Esophagus squamous epithelium (tissue), 4 donors: ENCODE measurements around the gene BEND6.

Experiments used
- POLR2A ChIP-seq, 4 donors: fragments of 450-650 bp; IDR thresholded peaks; one replicate each; pipeline ENCODE4 v1.6.1; 2017; ENCODE audit warnings: antibody characterized with exemption in 4 of 4, mild to moderate bottlenecking in 4 of 4, moderate library complexity in 3 of 4
- TF ChIP-seq, protein P1 (sequence below), 6 experiments: fragments of 450-650 bp in 4 of 6; fragments of 200-600 bp in 2 of 6; sonication (generic) in 2 of 6; IDR thresholded peaks; one replicate each; pipeline ENCODE4 v1.5.1; 2016 to 2019; ENCODE audit warnings: antibody characterized with exemption in 6 of 6, mild to moderate bottlenecking in 4 of 6, moderate library complexity in 4 of 6

DNA sequence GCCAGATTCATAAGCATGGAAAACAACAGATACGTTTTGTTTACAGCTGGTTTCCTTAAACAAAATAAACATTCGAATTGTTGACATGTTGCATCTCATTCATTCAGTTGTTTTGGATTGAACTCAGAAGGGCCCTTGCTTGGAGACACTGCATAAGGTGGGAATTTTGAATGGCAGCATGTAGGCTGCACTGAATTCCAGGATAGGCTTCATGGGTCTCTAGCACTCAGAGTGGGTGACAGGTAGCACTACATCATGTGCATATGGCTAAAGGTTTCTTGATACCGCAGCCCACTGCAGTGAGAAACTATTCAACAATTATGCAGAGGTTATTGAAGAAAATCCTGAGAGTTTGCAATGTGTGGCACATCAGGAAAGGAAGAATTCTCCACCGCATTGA, 1.6 kb downstream of the BEND6 start:
- TF ChIP-seq, protein P1, sequence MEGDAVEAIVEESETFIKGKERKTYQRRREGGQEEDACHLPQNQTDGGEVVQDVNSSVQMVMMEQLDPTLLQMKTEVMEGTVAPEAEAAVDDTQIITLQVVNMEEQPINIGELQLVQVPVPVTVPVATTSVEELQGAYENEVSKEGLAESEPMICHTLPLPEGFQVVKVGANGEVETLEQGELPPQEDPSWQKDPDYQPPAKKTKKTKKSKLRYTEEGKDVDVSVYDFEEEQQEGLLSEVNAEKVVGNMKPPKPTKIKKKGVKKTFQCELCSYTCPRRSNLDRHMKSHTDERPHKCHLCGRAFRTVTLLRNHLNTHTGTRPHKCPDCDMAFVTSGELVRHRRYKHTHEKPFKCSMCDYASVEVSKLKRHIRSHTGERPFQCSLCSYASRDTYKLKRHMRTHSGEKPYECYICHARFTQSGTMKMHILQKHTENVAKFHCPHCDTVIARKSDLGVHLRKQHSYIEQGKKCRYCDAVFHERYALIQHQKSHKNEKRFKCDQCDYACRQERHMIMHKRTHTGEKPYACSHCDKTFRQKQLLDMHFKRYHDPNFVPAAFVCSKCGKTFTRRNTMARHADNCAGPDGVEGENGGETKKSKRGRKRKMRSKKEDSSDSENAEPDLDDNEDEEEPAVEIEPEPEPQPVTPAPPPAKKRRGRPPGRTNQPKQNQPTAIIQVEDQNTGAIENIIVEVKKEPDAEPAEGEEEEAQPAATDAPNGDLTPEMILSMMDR (IDR thresholded peaks at IDR 0.05), result no peak
- TF ChIP-seq POLR2A (IDR thresholded peaks at IDR 0.05), result no peak
